RWPE2 (cell line): ENCODE measurements around the gene CLTRN.
"Not testable (repeated sequence)": the region's sequence is repeated elsewhere in the genome, so short reads cannot be mapped to it uniquely, and the experiment has no call there.

ENCODE experiments used
- ATAC-seq: fragments of 200-7000 bp; cut with Tn5 transposase; 3 replicates; pipeline ENCODE4 v1.9.1; 2021; ENCODE audit warnings: low read depth
- DNase-seq: peaks from one replicate; pipeline ENCODE4 v3.0.0-alpha.2; 2020; ENCODE audit warnings: low spot score
- H3K27ac ChIP-seq: fragments of 450-650 bp; 2 replicates; pipeline ENCODE4 v1.5.1; 2017; ENCODE audit warnings: mild to moderate bottlenecking; ENCODE audit not compliant: poor library complexity, severe bottlenecking
- H3K27me3 ChIP-seq: fragments of 250-450 bp; sonication (Bioruptor Pico); 2 replicates; pipeline ENCODE4 v1.5.1; 2021; ENCODE audit warnings: mild to moderate bottlenecking, moderate library complexity; ENCODE audit not compliant: insufficient read depth, poor library complexity, severe bottlenecking
- H3K36me3 ChIP-seq: fragments of 250-450 bp; sonication (Bioruptor Pico); 2 replicates; pipeline ENCODE4 v1.5.1; 2020; ENCODE audit warnings: low read depth, mild to moderate bottlenecking, moderate library complexity
- H3K4me1 ChIP-seq: fragments of 250-450 bp; sonication (Bioruptor Pico); 2 replicates; pipeline ENCODE4 v1.5.1; 2021; ENCODE audit warnings: mild to moderate bottlenecking, moderate library complexity; ENCODE audit not compliant: insufficient read depth, poor library complexity, severe bottlenecking
- H3K4me3 ChIP-seq: fragments of 250-450 bp; sonication (Bioruptor Pico); 2 replicates; pipeline ENCODE4 v1.5.1; 2021; ENCODE audit warnings: mild to moderate bottlenecking, moderate library complexity; ENCODE audit not compliant: severe bottlenecking
- H3K9me3 ChIP-seq: fragments of 250-450 bp; sonication (Bioruptor Pico); 2 replicates; pipeline ENCODE4 v1.5.1; 2021; ENCODE audit warnings: mild to moderate bottlenecking, moderate library complexity; ENCODE audit not compliant: severe bottlenecking
- CTCF ChIP-seq: fragments of 450-650 bp; IDR thresholded peaks from one replicate; pipeline ENCODE4 v1.5.1; 2017; ENCODE audit warnings: mild to moderate bottlenecking, moderate library complexity; ENCODE audit not compliant: poor library complexity, severe bottlenecking

The CLTRN gene

GRCh38 chrX:15664487-15665444 lies at the start of gene CLTRN:
Gene CLTRN (minus strand): TSS chrX:15664805. CDS start chrX:15664775, 30 bp downstream.
- ATAC-seq (peak; percentile 75), DNase-seq (no peak)
- Histone ChIP-seq H3K9me3 (no peaks in the 10 kb centered on the region), H3K36me3 (no peaks in the 10 kb centered on the region), H3K27me3 (no peaks in the 10 kb centered on the region), H3K4me3 (no peak within 1 kb of the TSS), H3K4me1 (peaks cover 24% of the 10 kb centered on the region), H3K27ac (peak within 1 kb of the TSS; percentile 58)
- TF ChIP-seq CTCF: no peak

- DNase-seq, H3K4me3 ChIP-seq, H3K4me1 ChIP-seq, ATAC-seq, H3K27me3 ChIP-seq, H3K9me3 ChIP-seq, H3K36me3 ChIP-seq, H3K27ac ChIP-seq: not testable (repeated sequence)
Observed at GRCh38 chrX:15704273-15704672, 39.7 kb upstream of the CLTRN start.

- ATAC-seq, DNase-seq: not testable (repeated sequence)
Observed at GRCh38 chrX:15703809-15704208, 39.2 kb upstream of the CLTRN start.

GRCh38 chrX:15702488-15703371 lies 38.1 kb upstream of the CLTRN start:
- DNase-seq (no peak), ATAC-seq (no peak)
- no peak for TF ChIP-seq CTCF
- Histone ChIP-seq H3K9me3 (no peaks in the 10 kb centered on the region), H3K4me1 (no peaks in the 10 kb centered on the region), H3K4me3 (no peak overlapping the region), H3K27me3 (no peaks in the 10 kb centered on the region), H3K27ac (no peak overlapping the region), H3K36me3 (no peaks in the 10 kb centered on the region; the same call in 1 of the 2 replicates)

More at GRCh38 chrX:15703809-15704208, 39.2 kb upstream of the CLTRN start:
- not testable (repeated sequence) for H3K4me3 ChIP-seq, H3K36me3 ChIP-seq, H3K9me3 ChIP-seq, H3K27me3 ChIP-seq, H3K27ac ChIP-seq, H3K4me1 ChIP-seq

- TF ChIP-seq CTCF: no peak
- Histone ChIP-seq H3K9me3 (no peaks in the 10 kb centered on the region), H3K4me3 (no peak overlapping the region), H3K27me3 (no peaks in the 10 kb centered on the region), H3K4me1 (no peaks in the 10 kb centered on the region), H3K27ac (no peak overlapping the region), H3K36me3 (no peaks in the 10 kb centered on the region; the same call in 1 of the 2 replicates)
- no peak for ATAC-seq
- DNase-seq: no peak
Observed at GRCh38 chrX:15696516-15696915, 31.9 kb upstream of the CLTRN start.
